Measurements from ENCODE around the gene MED27. TPM values are rescaled to one million over a fixed set of nuclear protein-coding genes. Genes with fewer than 3 reads are reported as not detected.

Gene MED27
- total and polyA plus RNA-seq, 2 of the 4 experiments (the other 2 are of a cell fraction), result 50.2 to 63.4 TPM

GRCh38 chr9:132019702-132020101, 60.0 kb downstream of the MED27 start:
- Histone ChIP-seq H3K4me3 (ENCODE audit: insufficient read depth, low read depth, low read length) (no peak overlapping the region), H3K27me3 (ENCODE audit: control insufficient read depth, insufficient read depth, low read length) (no peaks in the 10 kb centered on the region), H4K91ac (ENCODE audit: insufficient read depth, low read depth, low read length) (no peak overlapping the region), H4K8ac (ENCODE audit: low read depth in 2 of 2, low read length in 2 of 2) (no peak overlapping the region), H2AK5ac (ENCODE audit: low read depth, low read length) (no peak overlapping the region), H2BK120ac (ENCODE audit: low read depth, low read length) (no peak overlapping the region), H3K27ac (ENCODE audit: insufficient read depth, low read length) (no peak overlapping the region), H3K4me1 (ENCODE audit: control insufficient read depth, insufficient read depth, low read length) (peaks cover 6% of the 10 kb centered on the region; the same call in 1 of the 2 replicates), H3K56ac (ENCODE audit: extremely low read depth, insufficient read depth, low read length) (no peak overlapping the region), H2BK5ac (ENCODE audit: low read depth, low read length, poor library complexity, severe bottlenecking) (no peak overlapping the region), H2BK15ac (ENCODE audit: low read depth, low read length) (no peak overlapping the region), H3K9me1 (ENCODE audit: insufficient read depth, low read length) (peaks cover 11% of the 10 kb centered on the region; the same call in 1 of the 2 replicates), H3K9me3 (ENCODE audit: control insufficient read depth, insufficient read depth, low read length) (no peaks in the 10 kb centered on the region), H3K4me2 (ENCODE audit: low read depth, low read length) (no peak overlapping the region), H3K4ac (ENCODE audit: low read depth, low read length) (no peak overlapping the region; the same call in 1 of the 2 replicates), H4K20me1 (ENCODE audit: insufficient read depth, low read length) (peaks cover 26% of the 10 kb centered on the region), H2BK20ac (ENCODE audit: low read depth, low read length) (no peak overlapping the region), H3K23ac (ENCODE audit: low read depth, low read length) (no peak overlapping the region), H3K9ac (ENCODE audit: low read depth, low read length) (no peak overlapping the region), H3K14ac (replicated peaks; ENCODE audit: low read depth, low read length) (no peak overlapping the region), H2AFZ (replicated peaks; ENCODE audit: low read length, poor library complexity) (no peak overlapping the region), H3K79me1 (ENCODE audit: low read depth in 1 of 2, low read length in 2 of 2) (peaks cover 44 to 64% of the 10 kb centered on the region in 2 experiments), H3K18ac (ENCODE audit: low read depth, low read length) (no peak overlapping the region), H4K5ac (ENCODE audit: low read depth, low read length) (no peak overlapping the region), H3K36me3 (ENCODE audit: control insufficient read depth, insufficient read depth, low read length) (no peaks in the 10 kb centered on the region), H2AK9ac (replicated peaks; ENCODE audit: low read depth, low read length, poor library complexity) (no peak overlapping the region)
- ChIA-PET CTCF (interaction anchor here (1.0 kb wide), 1 partner anchor 12 kb away, joined by 4 read pairs; no protein-coding TSS in a partner anchor), POLR2A (ENCODE audit: unreplicated experiment) (no interaction called here)
- in situ Hi-C loops (cut with MboI; ENCODE audit: low sequenced_read_pairs) (no loop called here), dilution Hi-C loops (cut with HindIII; ENCODE audit: low sequenced_read_pairs, unreplicated experiment) (no loop called here), intact Hi-C loops (cut with micrococcal nuclease) (loop anchor here (10.0 kb wide), 1 partner anchor 145 kb away; the partner anchor contains the start of gene NTNG2)
- TF ChIP-seq RFX5 (IDR thresholded peaks at IDR 0.05; ENCODE audit: low read depth, low read length) (no peak), RCOR1 (IDR thresholded peaks at IDR 0.05; ENCODE audit: insufficient replicate concordance, low read length) (no peak), CTCF (conservative IDR thresholded peaks at IDR 0.05; ENCODE audit: low read depth, low read length) (no peak), MAZ (IDR thresholded peaks at IDR 0.05; ENCODE audit: borderline replicate concordance, low read depth, low read length) (no peak), SMC3 (IDR thresholded peaks at IDR 0.05; ENCODE audit: low read depth, low read length) (no peak), ELK1 (IDR thresholded peaks at IDR 0.05; ENCODE audit: borderline replicate concordance, low read depth, low read length) (no peak), POLR2A (IDR thresholded peaks at IDR 0.05; ENCODE audit: low read depth, low read length) (no peak), USF2 (IDR thresholded peaks at IDR 0.05; ENCODE audit: low read depth, low read length) (no peak), RAD21 (IDR thresholded peaks at IDR 0.05; ENCODE audit: low read length) (no peak), FOS (IDR thresholded peaks at IDR 0.05; ENCODE audit: low read depth, low read length) (no peak), CHD1 (IDR thresholded peaks at IDR 0.05; ENCODE audit: low read depth, low read length) (no peak), BHLHE40 (IDR thresholded peaks at IDR 0.05; ENCODE audit: low read depth, low read length) (no peak), MXI1 (IDR thresholded peaks at IDR 0.05; ENCODE audit: borderline replicate concordance, low read depth, low read length) (no peak), MAFK (IDR thresholded peaks at IDR 0.05; ENCODE audit: low read depth, low read length) (no peak)
- ATAC-seq (ENCODE audit: low read depth), result no peak
- no peak for DNase-seq
- WGBS, 2 experiments (ENCODE audit: extremely low coverage in 2 of 2, insufficient read length in 1 of 2), result 90% methylated on average over 2 of the region's 7 CpGs; no CpG with 5 or more reads in 1 of the 2 experiments
- BruUV-seq (replicated peaks), result no TSS peak
